ENCODE results near the gene CPNE5.
"Not testable (repeated sequence)": the region's sequence is repeated elsewhere in the genome, so short reads cannot be mapped to it uniquely, and the experiment has no call there.

Gene CPNE5

DNA sequence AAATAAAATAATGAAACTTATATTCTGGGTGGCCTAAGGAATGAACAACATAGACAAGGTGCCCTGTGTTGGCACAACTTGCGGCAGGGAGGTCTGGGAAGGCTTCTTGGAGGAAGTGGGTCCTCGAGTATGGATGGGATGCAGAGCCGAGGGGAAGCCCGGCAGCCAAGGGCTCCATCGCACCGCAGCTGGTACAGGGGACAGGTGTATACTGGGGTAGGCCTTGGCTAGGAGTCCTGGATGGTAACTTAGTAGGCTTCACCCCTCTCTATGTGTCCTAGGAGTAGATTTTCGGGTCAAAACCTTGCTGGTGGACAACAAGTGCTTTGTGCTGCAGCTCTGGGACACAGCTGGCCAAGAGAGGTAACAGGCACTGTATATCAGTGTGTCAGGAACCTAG, 113.7 kb downstream of the CPNE5 start:
- CTCF ChIA-PET, result interaction anchor here (1.0 to 18.0 kb wide), 12 partner anchors 9 to 192 kb away, joined by 3 to 179 read pairs (median 12); no protein-coding TSS in a partner anchor
- TF ChIP-seq, protein P1, sequence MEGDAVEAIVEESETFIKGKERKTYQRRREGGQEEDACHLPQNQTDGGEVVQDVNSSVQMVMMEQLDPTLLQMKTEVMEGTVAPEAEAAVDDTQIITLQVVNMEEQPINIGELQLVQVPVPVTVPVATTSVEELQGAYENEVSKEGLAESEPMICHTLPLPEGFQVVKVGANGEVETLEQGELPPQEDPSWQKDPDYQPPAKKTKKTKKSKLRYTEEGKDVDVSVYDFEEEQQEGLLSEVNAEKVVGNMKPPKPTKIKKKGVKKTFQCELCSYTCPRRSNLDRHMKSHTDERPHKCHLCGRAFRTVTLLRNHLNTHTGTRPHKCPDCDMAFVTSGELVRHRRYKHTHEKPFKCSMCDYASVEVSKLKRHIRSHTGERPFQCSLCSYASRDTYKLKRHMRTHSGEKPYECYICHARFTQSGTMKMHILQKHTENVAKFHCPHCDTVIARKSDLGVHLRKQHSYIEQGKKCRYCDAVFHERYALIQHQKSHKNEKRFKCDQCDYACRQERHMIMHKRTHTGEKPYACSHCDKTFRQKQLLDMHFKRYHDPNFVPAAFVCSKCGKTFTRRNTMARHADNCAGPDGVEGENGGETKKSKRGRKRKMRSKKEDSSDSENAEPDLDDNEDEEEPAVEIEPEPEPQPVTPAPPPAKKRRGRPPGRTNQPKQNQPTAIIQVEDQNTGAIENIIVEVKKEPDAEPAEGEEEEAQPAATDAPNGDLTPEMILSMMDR (IDR thresholded peaks at IDR 0.05; ENCODE audit: insufficient read depth, low read length, missing control alignments), result no peak
- POLR2A ChIA-PET, result no interaction called here

DNA sequence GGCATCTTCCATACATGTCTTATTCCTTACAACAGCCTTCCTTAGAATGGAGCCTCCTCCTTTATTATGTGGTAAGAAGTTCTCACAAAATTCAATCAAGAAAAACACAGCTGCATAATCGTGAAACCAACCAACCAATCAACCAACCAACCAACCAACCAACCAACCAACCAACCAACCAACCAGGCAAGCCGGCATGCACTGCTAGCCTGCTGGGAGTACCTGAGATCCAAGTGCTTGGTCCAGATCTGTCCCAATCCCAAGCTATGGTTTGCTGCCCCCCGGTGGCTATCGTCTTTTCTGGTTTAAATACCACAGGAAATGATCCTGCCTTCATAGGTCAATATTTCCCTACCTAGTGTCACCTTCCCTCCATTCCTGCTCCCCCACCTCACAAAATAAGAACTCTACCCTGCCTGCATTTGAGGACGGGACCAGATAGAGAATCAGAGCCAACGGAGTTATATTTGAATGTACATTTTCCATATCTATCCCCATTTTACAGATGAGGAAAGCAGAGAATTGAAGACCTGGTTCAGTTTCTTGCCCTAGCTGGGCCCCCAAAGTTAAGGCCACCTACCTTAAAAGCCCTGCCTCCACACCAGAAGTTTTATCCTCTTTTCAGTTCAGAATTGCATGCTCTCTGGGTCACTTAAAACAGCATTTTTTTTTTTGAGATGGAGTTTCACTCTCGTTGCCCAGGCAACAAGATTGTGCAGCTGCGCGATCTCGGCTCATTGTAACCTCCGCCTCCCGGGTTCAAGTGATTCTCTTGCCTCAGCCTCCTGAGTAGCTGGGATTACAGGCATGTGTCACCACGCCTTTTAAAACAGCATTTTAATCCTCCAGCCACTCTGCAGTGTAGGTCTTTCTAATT, 114.5 kb downstream of the CPNE5 start:
- POLR2A ChIA-PET, result interaction anchor here (1.0 kb wide), 1 partner anchor 46 kb away, joined by 3 read pairs; the partner anchor contains the start of gene CDKN1A

More for the DNA sequence above, 113.7 kb downstream of the CPNE5 start:
- DNase-seq (ENCODE audit: low read depth, low spot score), result no peak
- H3K4me3 ChIP-seq (ENCODE audit: low read depth, low read length), result no peak overlapping the region

DNA sequence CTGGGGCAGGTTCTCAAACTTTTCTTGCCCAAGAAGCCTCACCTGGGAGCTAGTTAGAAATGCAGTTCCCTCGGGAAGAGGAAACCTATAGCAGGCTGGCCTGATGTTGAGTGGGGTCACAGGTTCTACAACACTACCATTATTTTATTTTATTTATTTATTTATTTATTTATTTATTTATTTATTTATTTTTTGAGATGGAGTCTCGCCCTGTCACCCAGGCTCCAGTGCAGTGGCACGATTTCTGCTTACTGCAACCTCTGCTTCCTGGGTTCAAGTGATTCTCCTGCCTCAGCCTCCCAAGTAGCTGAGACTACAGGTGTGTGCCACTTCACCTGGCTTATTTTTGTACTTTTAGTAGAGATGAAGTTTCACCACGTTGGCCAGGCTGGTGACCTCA, 115.3 kb downstream of the CPNE5 start:
- DNase-seq (ENCODE audit: low read depth, low spot score); H3K4me3 ChIP-seq (ENCODE audit: low read depth, low read length): not testable (repeated sequence)
- ChIA-PET POLR2A (interaction anchor here (1.0 kb wide), 1 partner anchor 45 kb away, joined by 3 read pairs; the partner anchor contains the start of gene CDKN1A), CTCF (interaction anchor here (0.6 to 18.0 kb wide), 28 partner anchors 9 to 322 kb away, joined by 3 to 179 read pairs (median 4); partner anchors contain the start of gene RAB44)

More for the DNA sequence above, 114.5 kb downstream of the CPNE5 start:
- TF ChIP-seq, protein P1 (IDR thresholded peaks at IDR 0.05; ENCODE audit: insufficient read depth, low read length, missing control alignments), result peak; percentile 52
- no peak for DNase-seq (ENCODE audit: low read depth, low spot score)
- no peak overlapping the region for H3K4me3 ChIP-seq (ENCODE audit: low read depth, low read length)
- CTCF ChIA-PET, result interaction anchor here (0.6 to 18.0 kb wide), 31 partner anchors 10 to 321 kb away, joined by 3 to 179 read pairs (median 4); partner anchors contain the start of gene RAB44

DNA sequence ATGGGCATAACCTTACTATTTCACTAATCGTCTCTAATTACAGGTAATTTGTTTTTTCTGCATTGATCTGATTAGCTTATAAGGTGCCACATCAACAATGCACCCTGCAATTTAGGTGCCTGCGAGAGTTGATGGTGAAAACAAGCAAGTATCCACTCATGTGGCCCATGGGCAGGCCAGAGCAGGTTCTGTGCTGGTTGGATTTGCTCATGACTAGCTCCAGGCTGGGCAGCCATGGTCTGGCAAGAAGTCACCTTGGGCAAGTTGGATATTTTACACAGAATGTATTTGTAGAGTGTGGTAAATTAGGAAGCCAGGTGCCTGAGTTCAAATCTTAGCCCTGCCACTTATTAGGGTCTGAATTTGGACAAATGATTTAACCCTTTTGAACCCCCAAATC, 116.4 kb downstream of the CPNE5 start:
- DNase-seq (ENCODE audit: low read depth, low spot score), result no peak
- TF ChIP-seq, protein P1 (IDR thresholded peaks at IDR 0.05; ENCODE audit: insufficient read depth, low read length, missing control alignments), result no peak
- POLR2A ChIA-PET, result no interaction called here
- CTCF ChIA-PET, result interaction anchor here (0.9 to 18.0 kb wide), 9 partner anchors 12 to 109 kb away, joined by 3 to 179 read pairs (median 34); no protein-coding TSS in a partner anchor
- H3K4me3 ChIP-seq (ENCODE audit: low read depth, low read length), result no peak overlapping the region

DNA sequence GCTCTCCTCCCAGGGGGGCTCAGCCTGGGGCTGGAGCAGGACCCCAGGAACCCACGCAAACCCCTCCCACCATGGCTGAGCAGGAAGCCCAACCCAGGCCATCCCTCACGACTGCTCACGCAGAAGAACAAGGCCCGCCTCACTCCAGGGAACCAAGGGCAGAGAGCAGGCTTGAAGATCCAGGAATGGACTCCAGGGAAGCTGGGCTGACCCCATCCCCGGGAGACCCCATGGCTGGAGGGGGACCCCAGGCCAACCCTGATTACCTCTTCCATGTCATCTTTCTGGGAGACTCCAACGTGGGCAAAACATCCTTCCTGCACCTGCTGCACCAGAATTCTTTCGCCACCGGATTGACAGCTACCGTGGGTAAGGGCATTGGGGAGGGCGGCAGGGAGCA, 116.9 kb downstream of the CPNE5 start:
- H3K4me3 ChIP-seq (ENCODE audit: low read depth, low read length), result no peak overlapping the region
- TF ChIP-seq, protein P1 (IDR thresholded peaks at IDR 0.05; ENCODE audit: insufficient read depth, low read length, missing control alignments), result no peak
- no peak for DNase-seq (ENCODE audit: low read depth, low spot score)
- POLR2A ChIA-PET, result no interaction called here
- CTCF ChIA-PET, result interaction anchor here (0.9 to 18.0 kb wide), 7 partner anchors 12 to 108 kb away, joined by 3 to 179 read pairs (median 35); no protein-coding TSS in a partner anchor

DNA sequence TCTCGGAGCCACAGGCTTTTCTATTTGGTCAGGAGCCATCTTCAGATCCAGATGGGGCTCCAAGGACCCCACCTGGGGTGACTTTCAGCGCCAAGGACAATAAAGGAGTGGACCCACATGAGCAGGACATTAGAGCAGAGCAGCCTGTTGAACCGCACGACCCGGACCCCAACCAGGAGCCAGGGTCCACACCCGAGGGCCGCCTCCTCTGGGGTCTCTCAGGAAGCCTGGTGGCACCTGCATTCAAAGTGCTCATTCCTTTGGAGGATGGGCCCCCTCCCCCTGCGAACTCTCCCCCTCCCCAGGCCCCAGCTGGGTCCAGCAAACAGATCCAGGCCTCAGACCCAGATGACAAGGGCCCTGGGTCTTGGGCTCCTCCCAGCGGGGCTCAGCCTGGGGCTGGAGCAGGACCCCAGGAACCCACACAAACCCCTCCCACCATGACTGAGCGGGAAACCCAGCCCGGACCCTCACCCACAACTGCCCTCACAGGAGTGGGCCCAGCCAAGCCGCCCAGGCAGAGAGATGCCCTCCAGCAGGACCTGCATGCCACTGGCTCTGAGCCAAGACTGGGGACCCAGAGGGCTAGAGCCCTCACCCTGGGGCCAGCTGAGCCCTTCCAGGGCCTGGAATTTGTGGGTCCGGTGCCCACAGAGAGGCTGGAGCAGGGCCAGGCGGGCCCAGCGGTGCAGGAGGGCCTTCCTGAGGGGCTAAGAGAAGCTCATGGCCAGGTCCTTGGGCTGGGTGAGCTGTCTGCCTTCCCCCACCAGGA, 117.7 kb downstream of the CPNE5 start:
- TF ChIP-seq, protein P1 (IDR thresholded peaks at IDR 0.05; ENCODE audit: insufficient read depth, low read length, missing control alignments), result no peak
- no peak for DNase-seq (ENCODE audit: low read depth, low spot score)
- H3K4me3 ChIP-seq (ENCODE audit: low read depth, low read length), result no peak overlapping the region
- CTCF ChIA-PET, result interaction anchor here (4.0 to 18.0 kb wide), 5 partner anchors 11 to 108 kb away, joined by 34 to 179 read pairs (median 39); no protein-coding TSS in a partner anchor
- POLR2A ChIA-PET, result no interaction called here
